K562 (cell line): ENCODE measurements around the gene IL23A.
"Not testable (repeated sequence)": the region's sequence is repeated elsewhere in the genome, so short reads cannot be mapped to it uniquely, and the experiment has no call there.

Experiments used
- EP300 ChIP-seq: IDR thresholded peaks from 2 replicates; pipeline ENCODE4 v1.6.1; 2012; ENCODE audit warnings: low read length, improper control_type of control experiment
- TF ChIP-seq, protein P1 (sequence below): fragments of 250-450 bp; sonication (Bioruptor Pico); IDR thresholded peaks from 2 replicates; pipeline ENCODE4 v1.5.0; 2022; ENCODE audit warnings: mild to moderate bottlenecking

DNA sequence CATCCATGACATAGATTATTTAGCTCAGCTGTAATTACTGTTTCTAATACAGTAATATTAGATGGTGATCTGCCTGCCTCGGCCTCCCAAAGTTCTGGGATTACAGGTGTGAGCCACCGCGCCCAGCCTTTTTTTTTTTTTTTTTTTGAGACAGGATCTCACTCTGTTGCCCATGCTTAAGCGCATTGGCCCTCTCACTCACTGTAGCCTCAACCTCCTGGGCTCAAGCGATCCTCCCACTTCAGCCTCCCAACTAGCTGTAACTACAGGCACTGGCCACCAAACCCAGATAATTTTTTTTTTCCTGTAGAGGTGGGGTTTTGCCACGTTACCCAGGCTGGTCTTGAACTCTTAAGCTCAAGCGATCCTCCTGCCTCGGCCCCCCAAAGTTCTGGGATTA is 3.2 kb upstream of the IL23A start:
- not testable (repeated sequence) for TF ChIP-seq EP300
- TF ChIP-seq, protein P1, sequence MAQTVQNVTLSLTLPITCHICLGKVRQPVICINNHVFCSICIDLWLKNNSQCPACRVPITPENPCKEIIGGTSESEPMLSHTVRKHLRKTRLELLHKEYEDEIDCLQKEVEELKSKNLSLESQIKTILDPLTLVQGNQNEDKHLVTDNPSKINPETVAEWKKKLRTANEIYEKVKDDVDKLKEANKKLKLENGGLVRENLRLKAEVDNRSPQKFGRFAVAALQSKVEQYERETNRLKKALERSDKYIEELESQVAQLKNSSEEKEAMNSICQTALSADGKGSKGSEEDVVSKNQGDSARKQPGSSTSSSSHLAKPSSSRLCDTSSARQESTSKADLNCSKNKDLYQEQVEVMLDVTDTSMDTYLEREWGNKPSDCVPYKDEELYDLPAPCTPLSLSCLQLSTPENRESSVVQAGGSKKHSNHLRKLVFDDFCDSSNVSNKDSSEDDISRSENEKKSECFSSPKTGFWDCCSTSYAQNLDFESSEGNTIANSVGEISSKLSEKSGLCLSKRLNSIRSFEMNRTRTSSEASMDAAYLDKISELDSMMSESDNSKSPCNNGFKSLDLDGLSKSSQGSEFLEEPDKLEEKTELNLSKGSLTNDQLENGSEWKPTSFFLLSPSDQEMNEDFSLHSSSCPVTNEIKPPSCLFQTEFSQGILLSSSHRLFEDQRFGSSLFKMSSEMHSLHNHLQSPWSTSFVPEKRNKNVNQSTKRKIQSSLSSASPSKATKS = not testable (repeated sequence)
